ENCODE results near the gene ANKRD7.
A peak's percentile ranks its signal among the peaks of the same experiment; 100 is the strongest.

ANKRD7 gene

GRCh38 chr7:118224521-118224920, at the start of gene ANKRD7:
Gene ANKRD7, plus strand, starts transcription at chr7:118224704. Its CDS starts 127 bp downstream, at chr7:118224831.
- no peak for DNase-seq

- no peak for DNase-seq
These were observed 48.8 kb upstream of the ANKRD7 start for GRCh38 chr7:118175740-118176139.

GRCh38 chr7:118179191-118179590, 45.3 kb upstream of the ANKRD7 start:
- no peak for DNase-seq

GRCh38 chr7:118182593-118183427, 41.7 kb upstream of the ANKRD7 start:
- no peak for DNase-seq

- DNase-seq: peak in 3 of 14 donors; percentile 17 to 42 (median 42)
These were observed 41.1 kb upstream of the ANKRD7 start for GRCh38 chr7:118183428-118183785.

GRCh38 chr7:118183786-118184564, 40.5 kb upstream of the ANKRD7 start, which contains the start of gene LSM8:
Gene LSM8, plus strand, starts transcription at chr7:118184164. Its CDS starts 60 bp downstream, at chr7:118184224.
- peak; percentile 40 to 96 (median 94) for DNase-seq

- no peak for DNase-seq
These were observed 40.0 kb upstream of the ANKRD7 start for GRCh38 chr7:118184565-118184940.

GRCh38 chr7:118185163-118185860, 39.2 kb upstream of the ANKRD7 start:
- no peak for DNase-seq

- DNase-seq: no peak
These were observed 38.0 kb upstream of the ANKRD7 start for GRCh38 chr7:118186501-118186900.

- DNase-seq: no peak
These were observed 29.9 kb upstream of the ANKRD7 start for GRCh38 chr7:118194571-118194970.

GRCh38 chr7:118195837-118196474, 28.5 kb upstream of the ANKRD7 start:
- DNase-seq: peak in 3 of 14 donors; percentile 1 to 38 (median 7)

GRCh38 chr7:118202061-118202460, 22.4 kb upstream of the ANKRD7 start:
- DNase-seq: no peak

GRCh38 chr7:118214051-118214832, 10.3 kb upstream of the ANKRD7 start:
- DNase-seq: peak in 13 of 14 donors; percentile 12 to 79 (median 61)

GRCh38 chr7:118214833-118215182, 9.7 kb upstream of the ANKRD7 start:
- DNase-seq: no peak

GRCh38 chr7:118217210-118217619, 7.3 kb upstream of the ANKRD7 start:
- DNase-seq: no peak

- no peak for DNase-seq
These were observed 5.9 kb upstream of the ANKRD7 start for GRCh38 chr7:118218413-118219156.

- no peak for DNase-seq
These were observed 5.4 kb upstream of the ANKRD7 start for GRCh38 chr7:118219157-118219512.

GRCh38 chr7:118220583-118220982, 3.9 kb upstream of the ANKRD7 start:
- DNase-seq: no peak

GRCh38 chr7:118222591-118222990, 1.9 kb upstream of the ANKRD7 start:
- DNase-seq: no peak

GRCh38 chr7:118232837-118233236, 8.3 kb downstream of the ANKRD7 start:
- DNase-seq: no peak

- DNase-seq: no peak
These were observed 9.3 kb downstream of the ANKRD7 start for GRCh38 chr7:118233799-118234198.

Data from C1 segment of cervical spinal cord (tissue), 14 donors.